Measurements from ENCODE around the gene PIEZO1.

The PIEZO1 gene

DNA sequence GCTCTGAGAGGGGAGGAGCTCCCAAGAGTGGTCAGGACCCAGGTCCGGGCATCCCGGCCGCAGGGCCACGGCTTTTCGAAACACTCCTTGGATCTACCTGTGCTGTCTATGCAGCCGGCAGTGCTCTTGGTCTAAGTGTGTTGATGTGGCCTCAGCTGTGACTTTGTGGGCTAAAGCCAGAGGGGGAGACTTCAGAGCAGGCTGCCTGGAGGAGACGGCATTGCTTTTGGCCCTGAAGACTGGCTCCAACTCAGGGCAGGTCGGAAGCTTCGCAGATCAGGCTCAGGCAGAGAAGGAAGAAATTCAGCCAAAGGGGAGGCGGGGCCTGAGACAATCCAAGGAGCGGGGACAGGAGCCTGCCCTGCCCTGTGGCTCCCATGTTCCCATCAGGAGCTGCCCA is 31.4 kb downstream of the PIEZO1 start:
- DNase-seq (ENCODE audit: low read depth): no peak
- TF ChIP-seq, protein P1, sequence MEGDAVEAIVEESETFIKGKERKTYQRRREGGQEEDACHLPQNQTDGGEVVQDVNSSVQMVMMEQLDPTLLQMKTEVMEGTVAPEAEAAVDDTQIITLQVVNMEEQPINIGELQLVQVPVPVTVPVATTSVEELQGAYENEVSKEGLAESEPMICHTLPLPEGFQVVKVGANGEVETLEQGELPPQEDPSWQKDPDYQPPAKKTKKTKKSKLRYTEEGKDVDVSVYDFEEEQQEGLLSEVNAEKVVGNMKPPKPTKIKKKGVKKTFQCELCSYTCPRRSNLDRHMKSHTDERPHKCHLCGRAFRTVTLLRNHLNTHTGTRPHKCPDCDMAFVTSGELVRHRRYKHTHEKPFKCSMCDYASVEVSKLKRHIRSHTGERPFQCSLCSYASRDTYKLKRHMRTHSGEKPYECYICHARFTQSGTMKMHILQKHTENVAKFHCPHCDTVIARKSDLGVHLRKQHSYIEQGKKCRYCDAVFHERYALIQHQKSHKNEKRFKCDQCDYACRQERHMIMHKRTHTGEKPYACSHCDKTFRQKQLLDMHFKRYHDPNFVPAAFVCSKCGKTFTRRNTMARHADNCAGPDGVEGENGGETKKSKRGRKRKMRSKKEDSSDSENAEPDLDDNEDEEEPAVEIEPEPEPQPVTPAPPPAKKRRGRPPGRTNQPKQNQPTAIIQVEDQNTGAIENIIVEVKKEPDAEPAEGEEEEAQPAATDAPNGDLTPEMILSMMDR (IDR thresholded peaks at IDR 0.05; ENCODE audit: insufficient read depth, low read depth, low read length, missing control alignments): no peak
- H3K4me3 ChIP-seq (ENCODE audit: low read length): no peak overlapping the region

DNA sequence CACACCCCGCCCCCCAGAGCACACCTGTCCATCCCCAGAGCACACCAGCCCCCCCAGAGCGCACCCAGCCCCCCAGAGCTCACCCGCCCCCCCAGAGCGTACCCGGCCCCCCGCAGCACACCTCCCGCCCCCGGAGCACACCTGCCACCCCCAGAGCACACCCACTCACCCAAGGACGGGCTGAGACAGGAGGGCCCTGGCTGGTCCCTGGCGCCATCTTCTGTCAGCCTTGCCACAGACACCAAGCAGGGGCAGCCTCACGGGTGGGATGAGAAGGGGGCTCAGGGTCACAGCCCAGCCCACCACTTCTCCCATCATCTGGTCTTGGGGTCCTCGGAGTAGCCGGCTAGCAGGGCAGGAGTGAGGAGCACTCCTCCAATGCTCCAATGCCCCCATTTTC is 31.8 kb downstream of the PIEZO1 start:
- DNase-seq (ENCODE audit: low read depth): no peak
- TF ChIP-seq, protein P1 (IDR thresholded peaks at IDR 0.05; ENCODE audit: insufficient read depth, low read depth, low read length, missing control alignments): no peak
- H3K4me3 ChIP-seq (ENCODE audit: low read length): no peak overlapping the region

DNA sequence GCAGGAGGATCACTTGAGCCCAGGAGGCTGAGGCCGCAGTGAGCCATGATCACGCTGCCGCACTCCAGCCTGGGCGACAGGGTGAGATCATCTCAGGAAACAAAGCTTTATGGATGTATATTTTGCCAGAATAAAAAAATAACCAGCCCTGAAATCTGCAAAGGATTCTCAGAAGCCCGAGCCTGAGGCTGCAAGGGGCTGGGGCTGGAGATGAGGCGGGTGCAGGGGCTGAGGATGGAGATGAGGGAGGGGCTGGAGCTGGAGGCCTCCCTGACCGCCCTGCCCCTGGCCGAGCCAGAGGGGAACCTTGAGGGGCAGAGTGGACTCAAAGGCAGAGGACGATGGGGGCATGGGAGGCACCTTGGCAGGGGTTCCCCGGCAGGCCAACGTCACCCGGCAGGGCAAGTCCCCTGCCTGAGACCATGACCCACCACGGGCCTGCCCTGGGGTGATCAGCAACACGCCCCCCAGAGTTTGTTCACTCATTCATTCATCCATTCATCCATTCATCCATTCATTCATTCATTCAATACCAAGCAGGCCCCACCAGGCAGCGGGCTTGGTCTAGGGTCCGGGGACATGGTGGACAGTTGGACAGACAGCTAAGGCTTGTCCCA is 32.5 kb downstream of the PIEZO1 start:
- no peak overlapping the region for H3K4me3 ChIP-seq (ENCODE audit: low read length)
- DNase-seq (ENCODE audit: low read depth): no peak
- TF ChIP-seq, protein P1 (IDR thresholded peaks at IDR 0.05; ENCODE audit: insufficient read depth, low read depth, low read length, missing control alignments): no peak

DNA sequence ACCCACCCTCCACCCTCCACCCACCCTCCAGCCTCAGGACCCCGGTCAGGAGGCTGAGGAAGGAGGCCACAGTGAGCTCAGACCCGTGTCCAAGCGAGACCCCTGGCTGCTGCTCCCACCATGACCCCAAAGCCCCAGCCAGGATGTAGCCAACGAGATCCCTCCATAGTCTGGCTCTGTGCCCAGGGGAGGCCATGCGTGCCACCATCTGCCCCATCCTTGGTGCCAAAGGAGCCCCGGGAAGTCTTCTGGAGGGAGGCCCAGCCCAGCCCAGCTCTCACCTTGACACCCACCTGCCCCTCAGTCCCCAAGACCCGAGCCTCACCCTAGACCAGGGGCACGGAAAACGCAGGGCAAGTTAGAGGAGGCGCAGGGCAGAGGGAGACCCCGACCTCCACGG is 34.2 kb downstream of the PIEZO1 start:
- no peak overlapping the region for H3K4me3 ChIP-seq (ENCODE audit: low read length)
- TF ChIP-seq, protein P1 (IDR thresholded peaks at IDR 0.05; ENCODE audit: insufficient read depth, low read depth, low read length, missing control alignments): no peak
- no peak for DNase-seq (ENCODE audit: low read depth)

DNA sequence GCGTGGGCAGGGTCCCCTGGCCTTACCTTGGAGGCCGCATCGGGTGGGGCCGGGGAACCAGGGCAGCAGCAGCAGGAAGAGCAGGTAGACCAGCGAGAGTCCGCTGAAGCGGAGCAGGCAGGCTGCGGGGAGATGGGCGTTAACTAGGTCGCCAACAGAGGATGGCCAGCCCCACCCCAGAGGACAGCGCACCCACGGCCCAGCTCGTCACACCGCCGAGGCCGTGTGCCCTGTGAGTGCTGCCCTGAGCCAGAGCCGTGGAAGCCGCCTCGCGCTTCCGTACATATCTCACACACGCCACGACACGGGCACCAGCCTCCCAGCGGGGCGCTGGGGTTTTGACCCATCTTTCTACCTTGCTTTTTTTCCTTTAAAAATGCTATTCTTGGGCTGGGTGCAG is 35.7 kb downstream of the PIEZO1 start:
- H3K4me3 ChIP-seq (ENCODE audit: low read length): no peak overlapping the region
- TF ChIP-seq, protein P1 (IDR thresholded peaks at IDR 0.05; ENCODE audit: insufficient read depth, low read depth, low read length, missing control alignments): no peak
- no peak for DNase-seq (ENCODE audit: low read depth)

DNA sequence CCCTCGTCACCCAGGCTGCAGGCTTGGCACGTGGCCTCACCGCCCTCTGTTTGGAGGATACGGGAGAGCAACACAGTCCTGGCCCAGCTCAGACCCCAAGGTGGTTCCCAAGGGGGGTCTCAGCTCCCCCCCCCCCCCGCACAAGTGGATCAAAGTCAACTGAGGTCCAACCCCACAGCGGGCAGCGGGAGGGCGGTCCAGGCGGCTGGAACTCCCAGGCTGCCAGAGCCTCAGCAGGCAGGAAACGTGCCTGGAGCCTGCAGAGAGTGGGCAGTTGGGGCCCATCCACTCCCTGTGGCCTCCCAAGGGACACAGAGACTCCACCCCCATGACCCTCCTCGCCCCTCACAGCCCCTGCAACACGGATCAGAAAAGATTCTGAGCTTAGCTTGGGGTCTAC is 36.7 kb downstream of the PIEZO1 start:
- TF ChIP-seq, protein P1 (IDR thresholded peaks at IDR 0.05; ENCODE audit: insufficient read depth, low read depth, low read length, missing control alignments): no peak
- DNase-seq (ENCODE audit: low read depth): no peak
- H3K4me3 ChIP-seq (ENCODE audit: low read length): no peak overlapping the region

DNA sequence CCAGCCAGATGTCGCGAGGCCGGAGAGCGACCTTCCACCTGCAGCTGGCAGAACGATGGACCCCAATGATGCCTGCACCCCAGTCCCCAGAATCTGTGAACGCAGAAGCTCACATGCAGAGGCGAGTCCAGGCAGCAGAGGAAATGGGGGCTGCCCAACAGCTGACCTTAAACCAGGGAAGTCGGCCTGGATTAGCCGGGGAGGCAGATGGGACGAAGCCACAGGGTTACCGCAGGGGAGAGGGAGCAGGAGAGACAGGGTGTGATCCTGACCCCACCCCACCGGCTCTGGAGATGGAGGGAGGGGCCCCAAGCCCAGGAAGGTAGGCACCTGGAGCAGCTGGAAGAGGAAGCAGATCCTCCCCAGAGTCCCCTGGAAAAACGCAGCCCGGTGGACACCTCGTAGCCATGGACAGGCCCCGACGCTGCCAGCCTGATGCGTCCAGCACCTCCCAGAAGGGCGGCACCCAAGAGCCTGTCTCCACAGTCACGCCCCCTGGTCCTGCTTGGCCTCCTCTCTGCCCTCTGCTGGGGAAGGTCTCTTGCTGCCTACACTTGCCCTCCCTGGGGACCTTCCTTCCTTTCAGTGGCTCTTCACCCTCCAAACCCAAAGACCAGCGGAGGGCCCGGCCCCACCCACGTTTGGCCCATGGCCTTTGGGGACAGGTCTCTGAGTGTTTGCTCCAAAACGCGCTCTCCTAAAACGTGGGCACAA is 37.3 kb downstream of the PIEZO1 start:
- DNase-seq (ENCODE audit: low read depth): peak; percentile 69
- TF ChIP-seq, protein P1 (IDR thresholded peaks at IDR 0.05; ENCODE audit: insufficient read depth, low read depth, low read length, missing control alignments): peak; percentile 46
- H3K4me3 ChIP-seq (ENCODE audit: low read length): no peak overlapping the region
